MM.1S (cell line): Measurements from ENCODE around the gene TMEM175.
"Not testable (repeated sequence)": the region's sequence is repeated elsewhere in the genome, so short reads cannot be mapped to it uniquely, and the experiment has no call there.

Experiments used
- DNase-seq: peaks from one replicate; pipeline ENCODE4 v3.0.0-alpha.2; 2015
- H2AFZ ChIP-seq: fragments of 300-600 bp; sonication (generic); 2 replicates; pipeline ENCODE4 v1.6.0; 2016; ENCODE audit warnings: antibody characterized with exemption, low read length
- H3F3A ChIP-seq: fragments of 300-600 bp; sonication (generic); 2 replicates; pipeline ENCODE4 v1.6.1; 2016; ENCODE audit warnings: mild to moderate bottlenecking, antibody characterized with exemption, low read length, moderate library complexity, mixed read lengths; ENCODE audit not compliant: insufficient read depth
- H3K27ac ChIP-seq: fragments of 300-600 bp; sonication (generic); 2 replicates; pipeline ENCODE4 v1.5.1; 2016; ENCODE audit warnings: mild to moderate bottlenecking, low read length
- H3K27me3 ChIP-seq: fragments of 300-600 bp; sonication (generic); replicated peaks from 2 replicates; pipeline ENCODE4 v1.6.0; 2016; ENCODE audit warnings: low read length; ENCODE audit not compliant: insufficient read depth
- H3K36me3 ChIP-seq: fragments of 300-600 bp; sonication (generic); replicated peaks from 2 replicates; pipeline ENCODE4 v1.6.1; 2016; ENCODE audit warnings: mild to moderate bottlenecking, low read length, mixed read lengths; ENCODE audit not compliant: insufficient read depth
- H3K4me1 ChIP-seq: fragments of 300-600 bp; sonication (generic); 2 replicates; pipeline ENCODE4 v1.6.1; 2016; ENCODE audit warnings: low read length, mixed read lengths
- H3K4me2 ChIP-seq: fragments of 300-600 bp; sonication (generic); 2 replicates; pipeline ENCODE4 v1.6.0; 2016; ENCODE audit warnings: low read depth, low read length
- H3K4me3 ChIP-seq: fragments of 300-600 bp; sonication (generic); 2 replicates; pipeline ENCODE4 v1.5.1; 2016; ENCODE audit warnings: low read length, mixed read lengths
- H3K79me2 ChIP-seq: fragments of 300-600 bp; sonication (generic); 2 replicates; pipeline ENCODE4 v1.6.1; 2016; ENCODE audit warnings: mixed run types, low read length, mixed read lengths
- H3K9ac ChIP-seq: fragments of 300-600 bp; sonication (generic); 2 replicates; pipeline ENCODE4 v1.6.1; 2016; ENCODE audit warnings: low read length, mixed read lengths
- H3K9me2 ChIP-seq: fragments of 300-600 bp; sonication (generic); replicated peaks from 2 replicates; pipeline ENCODE4 v1.6.1; 2016; ENCODE audit warnings: mild to moderate bottlenecking, low read length, mixed read lengths; ENCODE audit not compliant: insufficient read depth
- H3K9me3 ChIP-seq: fragments of 300-600 bp; sonication (generic); replicated peaks from 2 replicates; pipeline ENCODE4 v1.6.1; 2016; ENCODE audit warnings: mild to moderate bottlenecking, low read length, mixed read lengths; ENCODE audit not compliant: insufficient read depth
- H4K20me1 ChIP-seq: fragments of 300-600 bp; sonication (generic); 2 replicates; pipeline ENCODE4 v1.6.1; 2016; ENCODE audit warnings: mild to moderate bottlenecking, low read length, moderate library complexity, mixed read lengths; ENCODE audit not compliant: insufficient read depth
- EZH2 ChIP-seq: fragments of 300-600 bp; sonication (generic); optimal IDR thresholded peaks from 2 replicates; pipeline ENCODE3; 2017; ENCODE audit warnings: low read depth, mild to moderate bottlenecking, antibody characterized with exemption, low read length, mixed read lengths
- EZH2phosphoT487 ChIP-seq: fragments of 300-600 bp; sonication (generic); IDR thresholded peaks from 2 replicates; pipeline ENCODE4 v1.6.1; 2018; ENCODE audit warnings: antibody characterized with exemption, low read length
- TF ChIP-seq, protein P1 (sequence below): fragments of 300-600 bp; sonication (generic); IDR thresholded peaks from 2 replicates; pipeline ENCODE4 v1.5.1; 2016; ENCODE audit warnings: antibody characterized with exemption, low read length, mixed read lengths

The TMEM175 gene

DNA sequence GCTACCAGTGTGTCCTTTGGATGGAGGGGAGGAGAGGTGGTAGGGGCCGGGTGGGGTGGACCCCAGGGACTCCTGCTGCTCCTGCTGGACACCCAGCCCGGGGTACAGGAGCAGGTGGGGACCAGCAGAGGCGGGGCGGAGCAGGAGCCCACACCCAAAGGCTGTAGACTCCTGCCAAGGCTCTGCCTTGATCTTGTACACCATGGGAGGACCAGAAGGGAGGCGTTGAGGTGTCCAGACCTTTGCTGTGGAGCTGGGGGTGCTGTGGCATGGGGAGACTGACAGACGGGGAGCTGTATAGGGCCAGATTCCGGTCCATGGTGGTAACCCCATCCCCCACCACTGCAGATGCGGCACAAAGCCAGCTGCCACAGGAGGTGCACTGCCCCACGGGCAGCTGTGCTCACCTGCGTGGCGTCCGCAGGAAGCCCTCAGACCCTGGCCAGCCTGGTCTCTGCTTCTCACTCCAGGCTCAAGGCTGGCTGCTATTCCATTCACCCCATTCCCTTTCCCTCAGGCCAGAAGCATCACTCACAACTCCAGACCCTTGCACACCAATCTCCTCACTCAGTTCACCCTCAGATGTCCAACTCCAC, 65.9 kb downstream of the TMEM175 start:
- no peak overlapping the region for H3K4me2 ChIP-seq
- H3K4me3 ChIP-seq, result no peak overlapping the region
- TF ChIP-seq, protein P1, sequence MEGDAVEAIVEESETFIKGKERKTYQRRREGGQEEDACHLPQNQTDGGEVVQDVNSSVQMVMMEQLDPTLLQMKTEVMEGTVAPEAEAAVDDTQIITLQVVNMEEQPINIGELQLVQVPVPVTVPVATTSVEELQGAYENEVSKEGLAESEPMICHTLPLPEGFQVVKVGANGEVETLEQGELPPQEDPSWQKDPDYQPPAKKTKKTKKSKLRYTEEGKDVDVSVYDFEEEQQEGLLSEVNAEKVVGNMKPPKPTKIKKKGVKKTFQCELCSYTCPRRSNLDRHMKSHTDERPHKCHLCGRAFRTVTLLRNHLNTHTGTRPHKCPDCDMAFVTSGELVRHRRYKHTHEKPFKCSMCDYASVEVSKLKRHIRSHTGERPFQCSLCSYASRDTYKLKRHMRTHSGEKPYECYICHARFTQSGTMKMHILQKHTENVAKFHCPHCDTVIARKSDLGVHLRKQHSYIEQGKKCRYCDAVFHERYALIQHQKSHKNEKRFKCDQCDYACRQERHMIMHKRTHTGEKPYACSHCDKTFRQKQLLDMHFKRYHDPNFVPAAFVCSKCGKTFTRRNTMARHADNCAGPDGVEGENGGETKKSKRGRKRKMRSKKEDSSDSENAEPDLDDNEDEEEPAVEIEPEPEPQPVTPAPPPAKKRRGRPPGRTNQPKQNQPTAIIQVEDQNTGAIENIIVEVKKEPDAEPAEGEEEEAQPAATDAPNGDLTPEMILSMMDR, result no peak
- TF ChIP-seq EZH2phosphoT487 (no peak), EZH2 (no peak)

DNA sequence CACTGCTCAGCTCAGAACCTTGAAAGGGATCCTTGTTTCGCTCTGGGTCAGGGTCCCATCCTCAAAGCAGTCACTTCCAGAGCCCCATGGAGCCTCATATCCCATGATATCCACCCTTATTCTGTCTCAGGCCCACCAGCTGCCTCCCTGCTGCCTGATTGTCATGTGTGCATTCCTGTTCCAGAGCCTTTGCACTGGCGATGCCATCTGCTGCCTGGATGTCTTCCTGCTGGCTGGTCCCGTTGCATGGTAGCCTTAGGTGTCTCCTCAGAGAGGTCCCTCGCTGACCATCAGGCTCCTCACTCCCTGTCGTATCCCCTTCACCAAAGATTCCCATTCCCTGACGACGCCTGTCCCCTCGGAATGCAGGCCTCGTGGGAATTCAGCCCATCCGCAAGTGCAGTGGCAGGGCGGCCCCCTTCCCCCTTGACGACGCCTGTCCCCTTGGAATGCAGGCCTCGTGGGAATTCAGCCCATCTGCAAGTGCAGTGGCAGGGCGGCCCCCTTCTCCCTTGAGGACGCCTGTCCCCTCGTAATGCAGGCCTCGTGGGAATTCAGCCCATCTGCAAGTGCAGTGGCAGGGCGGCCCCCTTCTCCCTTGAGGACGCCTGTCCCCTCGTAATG, 67.1 kb downstream of the TMEM175 start:
- H3K79me2 ChIP-seq, H3K9ac ChIP-seq, H3K27ac ChIP-seq, H3K4me2 ChIP-seq, H4K20me1 ChIP-seq, H3K9me3 ChIP-seq, H3K4me3 ChIP-seq, H3K27me3 ChIP-seq, H3F3A ChIP-seq, DNase-seq, H3K36me3 ChIP-seq, H3K4me1 ChIP-seq, H3K9me2 ChIP-seq, H2AFZ ChIP-seq: not testable (repeated sequence)

More for the DNA sequence above, 65.9 kb downstream of the TMEM175 start:
- Histone ChIP-seq H3K27ac (no peak overlapping the region), H3K27me3 (no peaks in the 10 kb centered on the region), H3K9me3 (no peaks in the 10 kb centered on the region), H3K9me2 (no peaks in the 10 kb centered on the region), H3K79me2 (no peaks in the 10 kb centered on the region), H3K36me3 (no peaks in the 10 kb centered on the region), H4K20me1 (no peaks in the 10 kb centered on the region), H3K4me1 (no peaks in the 10 kb centered on the region), H2AFZ (no peak overlapping the region), H3F3A (no peaks in the 10 kb centered on the region), H3K9ac (no peak overlapping the region)
- no peak for DNase-seq

DNA sequence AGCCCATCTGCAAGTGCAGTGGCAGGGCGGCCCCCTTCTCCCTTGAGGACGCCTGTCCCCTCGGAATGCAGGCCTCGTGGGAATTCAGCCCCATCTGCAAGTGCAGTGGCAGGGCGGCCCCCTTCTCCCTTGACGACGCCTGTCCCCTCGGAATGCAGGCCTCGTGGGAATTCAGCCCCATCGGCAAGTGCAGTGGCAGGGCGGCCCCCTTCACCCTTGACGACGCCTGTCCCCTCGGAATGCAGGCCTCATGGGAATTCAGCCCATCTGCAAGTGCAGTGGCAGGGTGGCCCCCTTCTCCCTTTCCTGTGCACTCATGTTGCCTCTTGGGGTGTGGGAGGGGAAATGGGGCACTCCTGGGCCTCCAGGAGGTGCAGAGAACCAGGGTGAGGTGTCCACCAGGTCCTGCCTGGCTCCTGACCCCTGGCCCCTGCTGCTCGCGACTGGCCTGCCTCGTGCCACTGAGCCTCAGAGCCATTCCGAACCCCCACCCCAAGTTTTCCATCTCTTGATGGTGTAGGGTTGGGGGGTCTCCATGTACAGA, 67.7 kb downstream of the TMEM175 start:
- no peak for DNase-seq
- Histone ChIP-seq H4K20me1 (no peaks in the 10 kb centered on the region), H3K9ac (no peak overlapping the region), H3F3A (no peaks in the 10 kb centered on the region), H3K79me2 (no peaks in the 10 kb centered on the region), H3K4me2 (no peak overlapping the region), H3K9me3 (no peaks in the 10 kb centered on the region), H3K9me2 (no peaks in the 10 kb centered on the region), H2AFZ (no peak overlapping the region), H3K4me3 (no peak overlapping the region), H3K27ac (no peak overlapping the region), H3K4me1 (no peaks in the 10 kb centered on the region), H3K27me3 (no peaks in the 10 kb centered on the region), H3K36me3 (no peaks in the 10 kb centered on the region)
- TF ChIP-seq EZH2, result no peak
- no peak for TF ChIP-seq EZH2phosphoT487
- TF ChIP-seq, protein P1, result no peak

DNA sequence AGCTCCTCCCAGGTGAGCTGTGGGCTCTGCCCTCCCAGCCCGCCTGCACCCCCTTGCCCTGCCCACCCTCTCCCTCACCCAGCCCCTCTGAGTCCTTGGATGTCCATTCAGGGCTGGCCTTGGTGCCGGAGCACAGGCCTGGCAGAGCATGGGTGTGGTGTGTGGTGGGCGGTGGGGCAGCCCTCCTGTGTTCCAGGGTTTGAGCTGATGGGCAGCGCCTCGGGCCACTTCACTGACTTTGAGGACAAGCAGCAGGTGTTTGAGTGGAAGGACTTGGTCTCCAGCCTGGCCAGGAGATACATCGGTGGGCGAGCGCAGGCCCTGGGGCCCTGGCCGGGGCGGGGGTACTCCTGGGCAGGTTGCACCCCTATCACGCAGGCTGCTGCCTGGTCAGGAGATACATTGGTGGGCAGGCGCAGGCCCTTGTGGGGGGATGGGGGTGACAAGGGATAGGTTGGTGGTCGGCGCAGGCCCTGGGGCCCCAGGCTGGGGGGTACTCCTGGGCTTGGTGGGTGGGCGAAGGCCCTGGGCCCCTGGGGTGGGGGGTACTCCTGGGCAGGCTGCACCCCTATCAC, 68.5 kb downstream of the TMEM175 start:
- H3F3A ChIP-seq, result no peaks in the 10 kb centered on the region
- H3K36me3 ChIP-seq, result no peaks in the 10 kb centered on the region
- H3K9ac ChIP-seq, result no peak overlapping the region
- TF ChIP-seq EZH2, result no peak
- TF ChIP-seq, protein P1, result no peak
- no peak for TF ChIP-seq EZH2phosphoT487
- no peak overlapping the region for H2AFZ ChIP-seq
- no peaks in the 10 kb centered on the region for H3K4me1 ChIP-seq
- no peak overlapping the region for H3K4me2 ChIP-seq
- no peaks in the 10 kb centered on the region for H4K20me1 ChIP-seq
- H3K4me3 ChIP-seq, result no peak overlapping the region
- DNase-seq, result no peak
- H3K9me3 ChIP-seq, result no peaks in the 10 kb centered on the region
- no peaks in the 10 kb centered on the region for H3K79me2 ChIP-seq
- no peak overlapping the region for H3K27ac ChIP-seq
- H3K9me2 ChIP-seq, result no peaks in the 10 kb centered on the region
- H3K27me3 ChIP-seq, result no peaks in the 10 kb centered on the region
